ENCODE data around the gene ALAS1.

DNA sequence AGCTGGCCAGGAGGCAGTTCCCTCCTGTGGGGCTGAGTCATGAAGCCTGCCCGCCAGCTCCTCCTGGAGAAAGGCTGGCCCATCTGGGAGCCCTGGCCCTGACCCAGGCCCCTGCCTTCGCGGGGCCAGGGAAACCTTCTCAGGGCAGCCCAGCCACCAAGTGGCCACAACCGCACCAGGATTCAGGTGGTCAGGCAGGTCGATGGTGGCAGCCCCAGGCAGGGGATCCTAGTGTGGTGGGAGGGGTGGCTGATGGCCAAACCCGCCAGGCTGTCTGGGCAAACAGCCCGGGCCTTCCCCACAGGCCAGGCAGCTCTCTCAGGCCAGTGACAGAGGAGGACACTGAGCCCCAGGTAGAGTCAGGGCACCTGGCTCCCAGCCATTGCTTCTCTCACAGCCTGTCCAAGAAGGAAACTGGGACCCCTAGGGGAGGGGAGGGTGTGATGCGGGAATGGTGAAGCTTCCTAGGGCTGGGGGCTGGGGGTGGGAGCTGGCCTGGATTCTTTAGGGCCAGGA, 39.8 kb downstream of the ALAS1 start:
- TF ChIP-seq, protein P1, sequence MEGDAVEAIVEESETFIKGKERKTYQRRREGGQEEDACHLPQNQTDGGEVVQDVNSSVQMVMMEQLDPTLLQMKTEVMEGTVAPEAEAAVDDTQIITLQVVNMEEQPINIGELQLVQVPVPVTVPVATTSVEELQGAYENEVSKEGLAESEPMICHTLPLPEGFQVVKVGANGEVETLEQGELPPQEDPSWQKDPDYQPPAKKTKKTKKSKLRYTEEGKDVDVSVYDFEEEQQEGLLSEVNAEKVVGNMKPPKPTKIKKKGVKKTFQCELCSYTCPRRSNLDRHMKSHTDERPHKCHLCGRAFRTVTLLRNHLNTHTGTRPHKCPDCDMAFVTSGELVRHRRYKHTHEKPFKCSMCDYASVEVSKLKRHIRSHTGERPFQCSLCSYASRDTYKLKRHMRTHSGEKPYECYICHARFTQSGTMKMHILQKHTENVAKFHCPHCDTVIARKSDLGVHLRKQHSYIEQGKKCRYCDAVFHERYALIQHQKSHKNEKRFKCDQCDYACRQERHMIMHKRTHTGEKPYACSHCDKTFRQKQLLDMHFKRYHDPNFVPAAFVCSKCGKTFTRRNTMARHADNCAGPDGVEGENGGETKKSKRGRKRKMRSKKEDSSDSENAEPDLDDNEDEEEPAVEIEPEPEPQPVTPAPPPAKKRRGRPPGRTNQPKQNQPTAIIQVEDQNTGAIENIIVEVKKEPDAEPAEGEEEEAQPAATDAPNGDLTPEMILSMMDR (optimal IDR thresholded peaks at IDR 0.05 in 1 of 3, IDR thresholded peaks at IDR 0.05 in 1 of 3, conservative IDR thresholded peaks at IDR 0.05 in 1 of 3; ENCODE audit: extremely low read depth in 1 of 3, insufficient read depth in 2 of 3, low read length in 3 of 3) = no peak
- no peak for TF ChIP-seq EZH2 (IDR thresholded peaks at IDR 0.05; ENCODE audit: low read length)
